Measurements from ENCODE around the gene KRT7.
A peak's percentile ranks its signal among the peaks of the same experiment; 100 is the strongest.

KRT7 gene

GRCh38 chr12:52263761-52264434, 30.9 kb downstream of the KRT7 start:
- no peak for DNase-seq
- no peak for TF ChIP-seq GATA1 (IDR thresholded peaks at IDR 0.05; ENCODE audit: low read depth, low read length)
- no peak for TF ChIP-seq POLR2A (IDR thresholded peaks at IDR 0.05; ENCODE audit: low read length)

DNA sequence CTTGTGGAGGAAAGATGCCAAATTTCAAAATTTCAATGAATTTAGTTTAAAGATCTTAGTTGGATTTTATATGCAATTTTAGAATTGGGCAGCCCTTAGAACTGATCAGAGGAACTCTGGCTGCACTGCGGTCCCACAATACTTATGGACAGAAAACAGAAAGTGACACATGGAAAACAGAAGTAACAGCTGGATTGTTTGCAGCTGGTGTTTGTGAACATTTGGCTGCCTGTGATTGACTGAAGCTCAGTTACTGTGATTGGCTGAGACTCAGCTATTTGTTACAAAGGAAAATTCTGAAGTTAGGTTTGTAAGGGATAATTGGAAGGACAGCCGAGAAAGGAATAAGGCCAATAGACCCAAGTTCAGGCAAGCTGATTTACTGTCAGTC, 31.4 kb downstream of the KRT7 start:
- no peak for TF ChIP-seq POLR2A (IDR thresholded peaks at IDR 0.05; ENCODE audit: low read length)
- TF ChIP-seq GATA1 (IDR thresholded peaks at IDR 0.05; ENCODE audit: low read depth, low read length) = no peak
- no peak for DNase-seq

- TF ChIP-seq POLR2A (IDR thresholded peaks at IDR 0.05; ENCODE audit: low read length) (no peak), GATA1 (IDR thresholded peaks at IDR 0.05; ENCODE audit: low read depth, low read length) (no peak)
- DNase-seq = no peak
Measured at GRCh38 chr12:52266514-52266913, 33.5 kb downstream of the KRT7 start.

DNA sequence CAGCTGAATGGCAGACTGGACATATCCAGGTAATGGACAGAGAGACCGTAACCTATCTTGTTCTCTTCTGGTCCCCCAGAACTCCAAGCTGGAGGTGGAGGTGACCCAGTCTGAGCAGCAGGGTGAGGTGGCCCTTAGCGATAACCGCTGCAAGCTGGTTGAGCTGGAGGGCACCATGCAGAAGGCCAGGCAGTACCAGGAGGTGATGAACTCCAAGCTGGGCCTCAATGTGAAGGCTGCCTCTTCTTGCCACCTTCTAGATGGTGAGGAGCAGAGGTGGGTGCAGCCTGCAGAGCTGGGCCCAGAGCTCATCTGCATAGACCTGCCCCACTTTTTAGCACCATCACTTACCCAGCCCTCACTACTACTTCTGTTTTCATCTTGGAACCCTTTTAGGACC, 34.2 kb downstream of the KRT7 start:
- DNase-seq = no peak
- TF ChIP-seq POLR2A (IDR thresholded peaks at IDR 0.05; ENCODE audit: low read length) (no peak), GATA1 (IDR thresholded peaks at IDR 0.05; ENCODE audit: low read depth, low read length) (no peak)

DNA sequence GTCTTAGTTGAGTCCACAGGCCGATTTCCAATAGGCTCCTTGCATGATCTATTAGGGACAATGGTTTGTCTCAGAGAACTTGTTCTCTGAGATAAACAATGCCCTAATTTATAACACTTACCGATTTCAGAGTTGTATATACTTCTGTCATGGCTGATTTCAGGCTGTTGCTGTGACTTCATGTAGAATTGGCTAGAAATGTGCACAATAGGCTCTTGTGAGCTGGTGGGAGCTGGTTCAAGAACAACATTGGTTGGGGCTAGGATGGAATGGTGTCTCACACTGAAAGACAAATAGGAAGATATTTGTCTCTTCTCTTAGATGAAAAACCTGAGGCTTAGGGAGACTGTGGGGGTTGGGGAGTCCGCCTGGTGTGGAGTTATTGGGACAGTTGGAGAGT, 34.7 kb downstream of the KRT7 start:
- no peak for TF ChIP-seq GATA1 (IDR thresholded peaks at IDR 0.05; ENCODE audit: low read depth, low read length)
- no peak for TF ChIP-seq POLR2A (IDR thresholded peaks at IDR 0.05; ENCODE audit: low read length)
- DNase-seq = no peak

- TF ChIP-seq POLR2A (IDR thresholded peaks at IDR 0.05; ENCODE audit: low read length) = no peak
- TF ChIP-seq GATA1 (IDR thresholded peaks at IDR 0.05; ENCODE audit: low read depth, low read length) = no peak
- no peak for DNase-seq
Measured at GRCh38 chr12:52268212-52268611, 35.2 kb downstream of the KRT7 start.

- TF ChIP-seq GATA1 (IDR thresholded peaks at IDR 0.05; ENCODE audit: low read depth, low read length) (no peak), POLR2A (IDR thresholded peaks at IDR 0.05; ENCODE audit: low read length) (no peak)
Measured at GRCh38 chr12:52270541-52271070, 37.6 kb downstream of the KRT7 start.

DNA sequence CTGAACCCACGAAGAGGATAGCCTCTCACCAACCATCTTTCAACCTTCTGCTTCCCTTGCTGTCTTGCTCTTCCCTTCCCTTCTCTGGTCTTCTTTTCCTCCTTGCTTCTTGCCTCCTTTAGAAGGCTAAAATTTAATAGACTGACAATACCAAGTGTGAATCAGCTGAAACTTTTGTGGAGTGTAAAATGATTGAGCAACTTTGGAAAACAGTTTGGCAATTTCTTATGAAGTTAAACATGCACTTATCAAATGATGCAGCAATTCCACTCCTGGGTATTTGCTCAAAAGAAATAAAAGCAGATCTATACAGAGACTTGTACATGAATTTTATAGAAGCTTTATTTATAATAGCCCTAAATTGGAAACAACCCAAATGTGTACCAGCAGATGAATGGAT, 38.1 kb downstream of the KRT7 start:
- DNase-seq = no peak
- TF ChIP-seq GATA1 (IDR thresholded peaks at IDR 0.05; ENCODE audit: low read depth, low read length) (no peak), POLR2A (IDR thresholded peaks at IDR 0.05; ENCODE audit: low read length) (no peak)

More at GRCh38 chr12:52270541-52271070, 37.6 kb downstream of the KRT7 start:
- no peak for DNase-seq

- no peak for DNase-seq
Measured at GRCh38 chr12:52274521-52275120, 41.6 kb downstream of the KRT7 start, which contains the start of gene KRT86. KRT86 (plus strand) TSS chr12:52274645; CDS start chr12:52301917, 27,272 bp downstream.

DNA sequence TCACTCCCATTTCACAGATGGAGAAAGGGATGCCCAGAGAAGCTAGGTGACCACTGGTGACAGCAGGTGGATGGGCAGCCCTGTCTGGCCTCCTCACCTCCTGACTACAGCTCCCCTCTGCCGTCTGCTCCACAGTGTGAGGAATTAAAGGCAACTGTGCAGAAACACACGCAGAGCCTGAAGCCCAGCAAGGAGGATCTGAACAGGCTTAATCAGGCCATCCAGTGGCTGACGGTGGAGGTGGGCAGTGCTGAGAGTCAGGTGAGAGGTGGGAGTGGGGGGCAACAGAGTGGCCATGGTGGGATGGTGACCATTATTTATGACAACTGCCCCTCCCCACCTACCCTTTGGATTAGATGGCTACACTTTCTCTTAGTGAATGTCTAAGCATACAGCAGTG, 42.6 kb downstream of the KRT7 start:
- DNase-seq = no peak
- TF ChIP-seq POLR2A (IDR thresholded peaks at IDR 0.05; ENCODE audit: low read length) = no peak

More at GRCh38 chr12:52274521-52275120, 41.6 kb downstream of the KRT7 start, which contains the start of gene KRT86:
- TF ChIP-seq POLR2A (IDR thresholded peaks at IDR 0.05; ENCODE audit: low read length) = no peak

GRCh38 chr12:52277486-52278245, 44.6 kb downstream of the KRT7 start:
- DNase-seq = no peak
- TF ChIP-seq POLR2A (IDR thresholded peaks at IDR 0.05; ENCODE audit: low read length) = no peak
- TF ChIP-seq GATA1 (IDR thresholded peaks at IDR 0.05; ENCODE audit: low read depth, low read length) = no peak

- TF ChIP-seq POLR2A (IDR thresholded peaks at IDR 0.05; ENCODE audit: low read length) = no peak
- TF ChIP-seq GATA1 (IDR thresholded peaks at IDR 0.05; ENCODE audit: low read depth, low read length) = no peak
- DNase-seq = peak; percentile 53 to 80
Measured at GRCh38 chr12:52278575-52279421, 45.8 kb downstream of the KRT7 start.
